Dedifferentiated amniotic fluid mesenchymal stem cell (primary cell): ENCODE measurements around the gene NTN5.

Experiments used
- DNase-seq: peaks from one replicate; pipeline ENCODE4 v3.0.0-alpha.2; 2016; ENCODE audit errors: extremely low spot score

Gene NTN5

DNA sequence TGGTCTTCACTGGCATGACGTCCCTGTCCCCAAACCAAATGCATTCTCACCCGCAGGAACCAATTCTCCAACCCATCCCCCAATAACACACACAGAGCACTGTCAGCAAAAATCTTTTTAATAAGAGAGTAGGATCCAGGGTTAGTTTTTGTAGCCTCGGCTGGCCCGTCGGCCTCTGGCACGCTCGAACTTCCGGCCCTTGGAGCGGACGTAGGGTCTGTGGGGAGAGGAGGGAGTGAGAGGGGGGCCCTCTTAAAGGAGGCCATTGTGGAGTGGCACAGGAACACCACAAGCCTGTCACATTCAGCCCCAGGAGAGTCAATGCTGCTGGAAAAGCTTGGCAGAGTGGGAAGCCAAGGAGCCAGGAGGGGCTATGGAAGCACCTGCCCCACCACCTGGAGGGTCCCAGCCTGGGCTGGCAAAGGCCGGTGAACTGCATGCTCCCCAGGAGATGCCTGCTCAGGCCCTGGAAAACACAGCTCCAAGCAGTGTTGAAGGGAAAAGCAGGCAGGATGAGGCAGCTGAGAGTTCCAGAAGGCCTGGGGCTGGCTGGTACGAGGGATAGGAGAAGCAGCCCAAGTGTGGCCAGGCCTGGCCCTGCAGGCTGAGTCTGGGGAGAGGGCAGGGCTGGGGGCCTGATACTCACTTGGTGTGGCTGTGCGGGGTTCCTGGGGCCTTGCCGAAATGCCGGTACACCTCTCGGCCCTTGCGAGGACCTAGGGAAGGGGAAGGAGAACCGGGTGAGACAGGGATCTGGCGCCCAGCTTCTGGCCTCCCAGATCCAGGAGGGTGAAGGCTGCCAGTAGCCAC is 57.4 kb downstream of the NTN5 start:
- no peak for DNase-seq

DNA sequence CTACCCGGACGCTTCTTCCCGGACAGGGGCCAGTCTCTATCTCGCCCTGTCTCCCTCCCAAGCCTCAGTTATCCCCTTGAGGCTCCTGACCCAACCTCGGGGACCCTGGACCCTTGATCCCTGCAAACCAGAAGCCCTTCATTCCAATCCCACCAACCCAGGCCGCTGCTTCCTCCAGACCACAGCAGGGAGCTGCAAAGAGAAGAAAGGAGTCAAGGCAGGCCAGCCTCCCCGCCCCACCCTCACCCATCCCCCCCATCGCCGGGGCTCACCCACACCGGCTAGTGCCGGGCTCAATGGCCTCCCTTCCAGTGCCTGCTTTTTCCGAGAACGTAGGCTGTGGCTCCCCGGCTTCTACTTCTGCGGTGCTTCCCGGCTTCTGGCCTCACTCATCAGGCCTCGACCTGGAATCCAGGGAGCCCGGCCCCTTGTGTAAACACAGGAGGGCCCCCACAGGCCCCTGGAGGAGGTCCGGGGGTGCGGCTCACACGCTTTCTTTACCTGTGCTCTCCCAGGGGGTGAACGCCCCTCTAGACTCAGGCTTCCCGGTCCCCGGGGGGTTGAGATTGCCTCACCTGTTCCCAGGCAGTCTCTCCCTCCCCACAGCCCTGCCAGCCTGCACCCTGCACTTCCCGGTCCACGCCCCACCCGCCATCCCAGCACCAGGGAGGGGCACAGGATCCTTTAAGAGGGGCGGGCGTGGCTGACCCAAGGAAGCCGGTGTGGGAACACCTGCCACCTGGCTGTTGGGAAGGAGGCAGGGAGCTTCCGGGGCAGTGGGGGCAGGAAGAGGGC is 58.2 kb downstream of the NTN5 start, which contains the start of gene FAM83E:
TSS of gene FAM83E (minus strand) at position 641 of the 795 bp plus-strand sequence. CDS start 1,704 bp downstream, outside the sequence.
- DNase-seq = no peak

DNA sequence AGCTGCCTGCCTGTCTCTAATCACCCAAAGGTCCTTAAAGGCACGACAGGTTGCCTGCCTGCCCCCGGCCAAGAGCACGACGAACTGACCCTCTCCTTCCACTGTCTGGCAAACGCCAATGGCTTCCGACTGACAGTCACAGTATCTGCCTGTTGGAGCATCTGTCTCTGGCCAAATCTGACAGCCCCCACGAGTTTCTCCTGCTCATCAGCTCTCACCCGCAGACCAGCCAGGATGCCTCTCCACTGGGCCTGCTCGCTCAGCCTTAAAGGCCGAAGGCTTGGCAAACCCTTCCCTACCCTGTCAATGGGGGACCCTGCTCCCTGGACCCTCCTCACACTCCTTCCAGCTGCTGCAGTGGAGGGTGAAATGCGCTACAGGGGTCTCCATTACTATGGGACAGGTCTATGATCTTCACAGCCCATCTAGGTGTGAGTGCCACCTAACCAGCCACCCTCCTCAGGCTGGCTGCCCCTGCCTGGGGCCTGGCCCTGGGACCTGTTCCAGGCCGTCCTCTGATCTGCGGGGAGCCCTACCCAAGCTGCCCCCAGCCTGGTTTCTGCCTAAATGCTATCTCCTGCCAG is 58.9 kb downstream of the NTN5 start:
- no peak for DNase-seq

DNA sequence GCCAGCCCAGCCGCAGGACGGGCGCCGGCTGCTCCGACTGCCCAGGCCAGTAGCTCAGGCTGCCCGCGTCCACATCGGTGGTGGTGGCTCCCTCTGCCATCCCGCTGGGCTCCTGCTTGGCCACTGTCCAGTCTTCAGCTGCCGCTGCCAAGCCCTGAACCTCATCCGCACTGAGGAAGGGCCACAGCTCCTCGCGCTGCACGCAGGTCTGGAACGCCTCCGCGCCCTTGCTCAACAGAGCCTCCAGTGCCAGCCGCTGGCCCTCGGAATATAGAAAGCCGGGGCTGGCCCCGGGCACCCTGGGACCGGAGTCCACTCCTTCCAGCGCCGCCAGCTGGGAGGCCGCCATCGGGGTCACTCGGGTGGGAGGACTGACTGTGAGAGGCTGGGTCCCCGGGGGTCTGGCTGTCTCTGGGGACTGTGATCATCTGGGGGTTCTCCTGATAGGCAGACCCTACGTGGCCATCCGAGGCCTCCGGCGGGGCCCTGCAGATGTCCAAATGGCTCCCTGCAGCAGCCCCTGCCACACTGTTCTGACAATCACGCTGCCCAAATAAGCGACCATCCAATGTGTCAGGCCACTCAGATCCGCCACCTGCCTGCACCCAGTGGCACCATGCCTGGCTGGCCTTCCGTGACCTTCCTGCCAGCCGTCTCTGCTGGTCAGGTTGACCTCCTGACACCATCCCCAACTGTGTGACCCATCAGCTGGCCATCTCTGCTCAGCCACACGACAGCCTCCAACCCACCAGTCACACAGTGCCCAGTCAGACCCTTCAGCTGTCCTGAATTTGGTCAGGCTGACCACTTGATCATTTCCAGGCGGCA is 59.6 kb downstream of the NTN5 start:
- no peak for DNase-seq

DNA sequence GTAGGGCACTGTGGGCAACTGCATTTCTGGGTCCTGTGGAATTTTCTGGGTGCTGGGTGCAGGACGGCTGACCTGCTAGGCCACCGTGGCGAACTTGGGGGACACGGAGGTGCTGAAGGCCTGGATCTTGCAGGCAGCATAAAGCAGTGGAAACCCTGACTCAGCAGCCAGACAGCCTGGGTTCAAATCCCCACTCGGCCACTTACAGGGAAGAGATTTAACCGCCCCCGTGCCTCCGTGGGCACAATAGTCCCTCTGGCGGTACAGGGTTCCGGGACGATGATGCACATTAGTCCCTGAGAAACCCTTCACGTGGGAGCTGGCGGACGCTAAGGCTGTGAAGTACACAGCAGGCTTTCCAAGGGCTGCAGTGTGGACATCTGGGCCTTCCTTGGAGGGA is 60.9 kb downstream of the NTN5 start:
- no peak for DNase-seq
